ENCODE results near the gene DNAH11. TPM values are rescaled to one million over a fixed set of nuclear protein-coding genes. Genes with fewer than 3 reads are reported as not detected.
A peak's percentile ranks its signal among the peaks of the same experiment; 100 is the strongest.

Gene DNAH11
- total and polyA plus RNA-seq, 2 of the 8 experiments (the other 6 are each of a cell fraction or from before 2014, with no cell fraction given), result 1.8 to 4.9 TPM

DNA sequence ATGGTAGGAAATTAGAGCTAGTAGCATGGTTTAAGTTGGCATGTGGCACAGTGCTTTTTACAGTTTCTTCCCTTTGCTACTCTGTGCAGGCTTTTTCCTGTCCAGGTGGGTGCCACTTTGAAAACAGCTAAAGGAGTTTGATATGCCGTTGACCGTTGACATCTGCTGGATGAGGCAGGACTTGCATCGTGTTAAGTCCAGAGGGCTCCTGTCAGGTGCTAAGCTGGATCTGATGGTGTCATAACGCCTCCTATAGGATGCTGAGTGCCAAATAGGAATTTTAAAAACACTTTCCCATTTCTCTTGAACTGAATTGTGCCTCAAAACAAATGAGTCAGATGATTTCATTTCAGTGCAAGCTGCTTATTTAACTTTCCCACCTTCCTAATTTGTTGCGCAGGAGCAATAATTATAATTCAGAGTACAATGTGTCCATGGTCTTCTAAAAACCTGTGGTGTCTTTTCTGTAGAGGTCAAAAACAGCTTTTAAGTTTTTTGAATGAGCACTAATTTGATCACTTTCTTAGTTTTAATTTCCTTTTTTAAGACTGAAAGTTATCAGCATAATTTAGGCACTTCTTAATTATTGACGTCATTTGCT lies 224.6 kb downstream of the DNAH11 start (continued):
- TF ChIP-seq SUZ12 (IDR thresholded peaks at IDR 0.05; ENCODE audit: low read length), result no peak
- peak; percentile 100 for TF ChIP-seq RAD21 (IDR thresholded peaks at IDR 0.05 in 1 of 2, conservative IDR thresholded peaks at IDR 0.05 in 1 of 2; ENCODE audit: low read depth in 2 of 2, low read length in 2 of 2)
- no peak for TF ChIP-seq SP1 (IDR thresholded peaks at IDR 0.05; ENCODE audit: low read depth, low read length)
- TF ChIP-seq TCF12 (IDR thresholded peaks at IDR 0.05; ENCODE audit: low read depth, low read length), result no peak
- 0 out of 4 replicates have a peak, but pooled peaks of 1 of the 2 experiments have one; percentile 36 for TF ChIP-seq SIN3A (conservative IDR thresholded peaks at IDR 0.05 in 1 of 2, IDR thresholded peaks at IDR 0.05 in 1 of 2; ENCODE audit: low read depth in 1 of 2, low read length in 2 of 2)
- TF ChIP-seq ASH2L (IDR thresholded peaks at IDR 0.05; ENCODE audit: low read length), result no peak
- TF ChIP-seq SP4 (IDR thresholded peaks at IDR 0.05; ENCODE audit: low read length), result no peak
- TF ChIP-seq NRF1 (IDR thresholded peaks at IDR 0.05; ENCODE audit: low read depth, low read length), result no peak
- no peak for TF ChIP-seq CREB1 (IDR thresholded peaks at IDR 0.05)
- TF ChIP-seq KDM4A (IDR thresholded peaks at IDR 0.05; ENCODE audit: low read depth, low read length, severe bottlenecking), result no peak
- no peak for TF ChIP-seq BACH1 (IDR thresholded peaks at IDR 0.05; ENCODE audit: low read length)
- no peak for TF ChIP-seq SIRT6 (IDR thresholded peaks at IDR 0.05; ENCODE audit: low read length)
- no peak for TF ChIP-seq FOSL1 (IDR thresholded peaks at IDR 0.05; ENCODE audit: insufficient read depth, low read depth, low read length)
- no peak for TF ChIP-seq BRCA1 (IDR thresholded peaks at IDR 0.05; ENCODE audit: low read depth, low read length)
- no peak for TF ChIP-seq ATF3 (IDR thresholded peaks at IDR 0.05; ENCODE audit: insufficient read depth, low read depth, low read length)
- TF ChIP-seq JUND (IDR thresholded peaks at IDR 0.05; ENCODE audit: low read length), result no peak; the same call in 1 of the 2 replicates
- no peak for TF ChIP-seq SP2 (IDR thresholded peaks at IDR 0.05; ENCODE audit: low read length)
- no peak for TF ChIP-seq KDM1A (IDR thresholded peaks at IDR 0.05; ENCODE audit: borderline replicate concordance, low read length)
- TF ChIP-seq POU5F1 (IDR thresholded peaks at IDR 0.05; ENCODE audit: low read depth, low read length), result no peak
- TF ChIP-seq POLR2A (IDR thresholded peaks at IDR 0.05; ENCODE audit: control extremely low read depth in 1 of 2, low read depth in 2 of 2, low read length in 2 of 2), result no peak
- no peak for TF ChIP-seq BCL11A (IDR thresholded peaks at IDR 0.05; ENCODE audit: low read depth in 2 of 2, low read length in 2 of 2)
- no peak for TF ChIP-seq EGR1 (IDR thresholded peaks at IDR 0.05; ENCODE audit: borderline replicate concordance, low read depth, low read length)
- TF ChIP-seq CEBPB (IDR thresholded peaks at IDR 0.05; ENCODE audit: low read depth, low read length), result no peak
- TF ChIP-seq E2F6 (IDR thresholded peaks at IDR 0.05), result no peak
- TF ChIP-seq SIX5 (IDR thresholded peaks at IDR 0.05; ENCODE audit: low read depth, low read length), result no peak
